A673 (cell line): ENCODE measurements around the gene AHRR. TPM values are rescaled to one million over a fixed set of nuclear protein-coding genes. Genes with fewer than 3 reads are reported as not detected.

Source experiments
- BruUV-seq: library from RNA; stranded (reverse); fragments of 400-500 nt; replicated peaks from 2 replicates; lab custom pipeline; 2021; lab: Mats Ljungman, UMichigan
- CTCF ChIA-PET: fragments of 300-600 bp; sonication (Branson Sonifier 250); formaldehyde crosslinking; loops from one replicate; lab custom pipeline; 2022; ENCODE audit warnings: antibody characterized with exemption; lab: Charles Lee
- POLR2A ChIA-PET: fragments of 300-600 bp; sonication (Branson Sonifier 250); formaldehyde crosslinking; loops from one replicate; lab custom pipeline; 2022; ENCODE audit warnings: antibody characterized with exemption; ENCODE audit not compliant: low non-redundant PET; lab: Charles Lee
- DNase-seq: peaks from one replicate; pipeline ENCODE4 v3.0.0-alpha.2; 2015; ENCODE audit warnings: low spot score
- H3K27ac ChIP-seq: fragments of 200-600 bp; sonication (generic); 2 replicates; pipeline ENCODE4 v1.5.1; 2016; ENCODE audit warnings: mixed run types, low read depth, mild to moderate bottlenecking, mixed read lengths, antibody characterized with exemption, low read length; ENCODE audit not compliant: poor library complexity, severe bottlenecking
- H3K27me3 ChIP-seq: fragments of 200-600 bp; sonication (generic); replicated peaks from 2 replicates; pipeline ENCODE4 v1.6.1; 2017; ENCODE audit warnings: mixed run types, low read depth, mild to moderate bottlenecking, mixed read lengths, antibody characterized with exemption, low read length; ENCODE audit not compliant: insufficient read depth, poor library complexity
- H3K36me3 ChIP-seq: fragments of 200-600 bp; sonication (generic); 2 replicates; pipeline ENCODE4 v1.6.1; 2016; ENCODE audit warnings: mixed run types, mild to moderate bottlenecking, mixed read lengths, antibody characterized with exemption, low read length; ENCODE audit not compliant: insufficient read depth, poor library complexity, severe bottlenecking
- H3K4me1 ChIP-seq: fragments of 200-600 bp; sonication (generic); 2 replicates; pipeline ENCODE4 v1.6.1; 2017; ENCODE audit warnings: mixed run types, mild to moderate bottlenecking, mixed read lengths, antibody characterized with exemption, low read length; ENCODE audit not compliant: insufficient read depth, poor library complexity, severe bottlenecking
- H3K4me3 ChIP-seq: fragments of 200-600 bp; sonication (generic); 2 replicates; pipeline ENCODE4 v1.5.1; 2016; ENCODE audit warnings: low read depth, mixed run types, mild to moderate bottlenecking, mixed read lengths, low read length; ENCODE audit not compliant: poor library complexity, severe bottlenecking
- H3K9me3 ChIP-seq: fragments of 200-600 bp; sonication (generic); 2 replicates; pipeline ENCODE4 v1.6.1; 2016; ENCODE audit warnings: mixed run types, low read depth, mild to moderate bottlenecking, mixed read lengths, antibody characterized with exemption, low read length; ENCODE audit not compliant: poor library complexity, severe bottlenecking
- EZH2 ChIP-seq: fragments of 200-600 bp; sonication (generic); IDR thresholded peaks from 2 replicates; pipeline ENCODE4 v1.6.1; 2017; ENCODE audit warnings: borderline replicate concordance, low read depth, mild to moderate bottlenecking, mixed read lengths, antibody characterized with exemption, low read length; ENCODE audit not compliant: poor library complexity, severe bottlenecking
- intact Hi-C: fragments of 100-400 bp; cut with micrococcal nuclease; formaldehyde crosslinking; loops from one replicate; pipeline ENCODE4 v1.10.0; 2022; ENCODE audit not compliant: unreplicated experiment
- total RNA-seq: library from RNA; stranded (reverse); gene quantifications from 2 replicates; pipeline ENCODE4 v1.2.3, GENCODE V29; 2021
- TF ChIP-seq, protein P1 (sequence below): fragments of 300-800, 200-600 bp; sonication (generic); conservative IDR thresholded peaks from 2 replicates; pipeline ENCODE4 v1.5.1; 2017; ENCODE audit warnings: low read depth, mild to moderate bottlenecking, antibody characterized with exemption, low read length, moderate library complexity, mixed read lengths

AHRR gene
- total RNA-seq, 1 experiment from 2014 or later: 2.2 TPM

DNA sequence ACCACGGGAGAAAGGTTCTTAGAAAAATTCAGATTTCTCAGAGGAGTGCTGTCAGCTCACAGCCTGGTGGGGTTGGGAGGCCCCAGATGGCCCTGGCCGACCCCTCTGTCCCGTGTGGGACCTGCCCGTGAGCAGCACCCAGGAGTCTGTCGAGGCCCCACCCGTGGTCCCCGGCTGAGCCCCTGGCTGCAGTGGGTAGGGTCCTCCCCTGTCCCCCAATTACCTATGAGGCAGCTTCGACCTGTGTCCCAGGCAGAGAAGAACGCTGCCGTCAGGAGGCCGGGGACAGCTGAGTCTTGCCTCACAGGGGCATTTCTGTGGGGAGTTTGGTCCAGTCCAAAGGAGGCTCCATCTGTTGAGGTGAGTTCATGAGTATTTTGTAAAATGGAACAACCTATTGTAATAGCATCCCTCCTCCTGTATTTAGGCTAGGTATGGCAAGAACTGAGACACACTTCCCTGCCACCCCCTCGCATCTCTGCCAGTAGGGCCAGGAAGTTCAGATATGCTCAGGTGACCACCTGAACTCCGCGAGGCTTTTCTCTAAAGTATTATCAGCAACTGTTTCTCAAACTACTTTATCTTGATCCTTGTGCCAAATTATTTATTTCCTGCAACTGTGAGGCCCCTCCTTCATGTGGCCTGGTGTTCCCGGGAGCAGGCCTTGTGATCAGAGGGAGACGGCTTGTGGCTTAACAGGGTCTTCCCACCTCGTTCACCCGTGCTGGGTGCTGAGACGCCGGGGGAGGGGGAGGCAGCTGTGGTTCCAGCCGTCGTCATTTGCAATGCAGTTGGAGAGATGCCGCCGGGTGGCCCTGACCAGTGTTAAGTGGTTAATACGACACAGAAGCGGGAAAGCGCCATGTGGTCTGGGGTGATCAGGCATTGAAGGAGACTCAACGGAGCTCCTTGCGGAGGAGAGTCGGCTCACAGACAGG lies 1.7 kb downstream of the AHRR start:
- H3K27me3 ChIP-seq: peaks cover 36% of the 10 kb centered on the region
- POLR2A ChIA-PET: no interaction called here

DNA sequence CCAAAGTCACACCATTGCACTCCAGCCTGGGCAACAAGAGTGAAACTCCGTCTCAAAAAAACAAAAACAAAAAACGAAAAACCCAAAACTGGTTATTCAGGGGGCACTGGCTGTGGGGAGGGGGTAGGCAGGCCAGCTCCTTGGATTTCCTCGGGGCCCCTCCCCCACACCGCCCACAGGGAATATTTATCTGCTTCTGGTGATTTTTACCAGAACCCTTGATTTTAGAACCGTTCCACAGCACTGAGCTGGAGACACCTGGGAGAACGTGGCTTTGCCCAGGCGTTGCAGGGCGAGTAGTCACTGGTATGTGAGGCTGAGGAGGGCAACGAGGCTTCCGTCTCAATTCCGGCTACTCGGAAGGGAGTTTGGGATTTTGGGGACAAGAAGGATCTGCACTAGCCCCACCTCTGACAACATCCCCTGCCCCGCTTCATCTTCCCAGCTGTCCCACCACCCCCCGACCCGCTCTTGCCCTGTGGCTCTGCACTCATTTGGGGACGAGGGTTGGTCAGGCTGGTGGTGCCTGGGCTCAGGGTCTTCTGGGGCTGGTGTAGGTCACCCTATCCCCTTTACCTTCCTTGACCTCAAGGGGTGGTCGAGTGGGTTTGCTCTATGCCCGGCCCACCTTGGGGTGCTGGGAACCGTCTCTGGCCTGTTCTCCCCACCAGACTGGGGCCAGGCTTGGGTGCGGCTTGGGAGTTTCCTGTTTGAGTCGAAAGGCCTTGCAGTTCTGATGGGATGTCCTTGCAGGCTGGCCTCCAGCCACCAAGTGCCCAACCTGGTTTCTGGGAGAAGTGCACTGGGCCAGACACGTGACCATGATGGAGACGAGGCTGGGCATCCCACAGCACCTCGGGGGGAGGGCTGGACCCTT lies 3.5 kb downstream of the AHRR start:
- intact Hi-C loops: no loop called here
- ChIA-PET CTCF (no interaction called here), POLR2A (no interaction called here)
- BruUV-seq: no TSS peak
- no peak overlapping the region for H3K27ac ChIP-seq
- TF ChIP-seq, protein P1, sequence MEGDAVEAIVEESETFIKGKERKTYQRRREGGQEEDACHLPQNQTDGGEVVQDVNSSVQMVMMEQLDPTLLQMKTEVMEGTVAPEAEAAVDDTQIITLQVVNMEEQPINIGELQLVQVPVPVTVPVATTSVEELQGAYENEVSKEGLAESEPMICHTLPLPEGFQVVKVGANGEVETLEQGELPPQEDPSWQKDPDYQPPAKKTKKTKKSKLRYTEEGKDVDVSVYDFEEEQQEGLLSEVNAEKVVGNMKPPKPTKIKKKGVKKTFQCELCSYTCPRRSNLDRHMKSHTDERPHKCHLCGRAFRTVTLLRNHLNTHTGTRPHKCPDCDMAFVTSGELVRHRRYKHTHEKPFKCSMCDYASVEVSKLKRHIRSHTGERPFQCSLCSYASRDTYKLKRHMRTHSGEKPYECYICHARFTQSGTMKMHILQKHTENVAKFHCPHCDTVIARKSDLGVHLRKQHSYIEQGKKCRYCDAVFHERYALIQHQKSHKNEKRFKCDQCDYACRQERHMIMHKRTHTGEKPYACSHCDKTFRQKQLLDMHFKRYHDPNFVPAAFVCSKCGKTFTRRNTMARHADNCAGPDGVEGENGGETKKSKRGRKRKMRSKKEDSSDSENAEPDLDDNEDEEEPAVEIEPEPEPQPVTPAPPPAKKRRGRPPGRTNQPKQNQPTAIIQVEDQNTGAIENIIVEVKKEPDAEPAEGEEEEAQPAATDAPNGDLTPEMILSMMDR: no peak
- TF ChIP-seq EZH2: no peak
- DNase-seq: no peak
- no peaks in the 10 kb centered on the region for H3K9me3 ChIP-seq
- no peak overlapping the region for H3K4me3 ChIP-seq
- peaks cover 28% of the 10 kb centered on the region for H3K27me3 ChIP-seq
- no peaks in the 10 kb centered on the region for H3K36me3 ChIP-seq
- H3K4me1 ChIP-seq: no peaks in the 10 kb centered on the region

More for the DNA sequence above, 1.7 kb downstream of the AHRR start:
- H3K4me3 ChIP-seq: no peak overlapping the region
- peaks cover 8% of the 10 kb centered on the region for H3K4me1 ChIP-seq
- no peak overlapping the region for H3K27ac ChIP-seq
- CTCF ChIA-PET: no interaction called here
- no peaks in the 10 kb centered on the region for H3K9me3 ChIP-seq
- intact Hi-C loops: no loop called here
- H3K36me3 ChIP-seq: no peaks in the 10 kb centered on the region
- TF ChIP-seq, protein P1: no peak
- no peak for TF ChIP-seq EZH2
- no peak for DNase-seq
- BruUV-seq: no TSS peak

DNA sequence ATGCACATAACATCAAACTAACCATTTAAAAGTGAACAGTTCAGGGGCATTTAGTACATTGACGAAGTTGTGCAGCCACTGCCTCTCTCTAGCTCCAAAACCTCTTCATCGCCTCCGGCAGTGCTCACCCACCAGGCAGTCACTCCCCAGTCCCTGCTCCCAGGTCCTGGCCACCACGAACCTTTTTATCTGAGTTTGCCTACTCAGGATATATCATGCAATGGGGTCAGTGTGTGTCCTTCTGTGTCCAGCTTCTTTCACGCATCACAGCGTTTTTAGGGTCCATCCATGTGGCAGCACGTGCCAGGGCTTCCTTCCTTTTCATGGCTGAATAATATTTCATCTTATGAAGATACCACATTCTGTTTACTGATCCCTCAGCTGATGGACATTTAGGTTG lies 4.6 kb downstream of the AHRR start:
- no TSS peak for BruUV-seq
- CTCF ChIA-PET: no interaction called here
- no peaks in the 10 kb centered on the region for H3K9me3 ChIP-seq
- no peak overlapping the region for H3K27ac ChIP-seq
- POLR2A ChIA-PET: no interaction called here
- H3K36me3 ChIP-seq: no peaks in the 10 kb centered on the region
- intact Hi-C loops: no loop called here
- no peak for TF ChIP-seq EZH2
- TF ChIP-seq, protein P1: no peak
- H3K4me1 ChIP-seq: no peaks in the 10 kb centered on the region
- H3K4me3 ChIP-seq: no peak overlapping the region
- DNase-seq: no peak
- H3K27me3 ChIP-seq: peaks cover 18% of the 10 kb centered on the region
